Muscle of arm (tissue), 12 donors: ENCODE measurements around the gene HDAC1. TPM values are rescaled to one million over a fixed set of nuclear protein-coding genes. Genes with fewer than 3 reads are reported as not detected.

Experiments
- DNase-seq: peaks from one replicate; pipeline ENCODE4 v3.0.0-alpha.2; 2013
- polyA plus RNA-seq, 12 donors: library from polyadenylated mRNA; unstranded; fragments of 120-200 nt; gene quantifications; one replicate each; pipeline ENCODE4 v1.2.1, GENCODE V29; 2013; ENCODE audit not compliant: insufficient read length in 12 of 12

Gene HDAC1
- polyA plus RNA-seq, 12 donors, result 34.9 to 80.1 (median 45.8) TPM; not detected in 1

DNA sequence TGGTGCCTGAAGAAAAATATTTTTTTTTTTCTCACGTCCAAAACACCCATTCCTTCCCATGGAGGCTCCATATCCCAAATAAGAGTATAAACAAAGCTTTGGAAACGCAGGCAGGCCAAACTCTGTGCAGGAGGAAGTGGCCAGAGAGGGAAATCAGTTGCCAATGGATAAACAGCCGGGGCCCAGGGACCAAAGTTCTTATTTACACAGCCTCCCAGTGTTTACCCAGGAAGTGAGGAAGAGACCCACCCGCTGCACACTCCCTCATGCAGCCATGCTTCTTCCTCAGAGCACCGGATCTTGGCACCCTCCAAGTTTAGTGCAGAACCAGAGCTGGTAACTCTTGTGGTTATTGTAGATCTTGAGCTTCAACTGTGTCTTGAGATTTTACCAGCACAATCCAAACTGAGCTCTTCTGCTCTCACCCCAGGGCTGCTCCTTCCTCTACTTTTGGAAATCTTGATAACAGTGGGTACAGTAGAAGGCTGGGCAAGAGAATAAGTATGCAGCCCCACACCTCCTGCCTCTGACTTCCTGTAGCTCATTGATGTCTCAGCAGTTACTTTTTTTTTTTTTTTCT is 29.9 kb downstream of the HDAC1 start:
- DNase-seq, result no peak

DNA sequence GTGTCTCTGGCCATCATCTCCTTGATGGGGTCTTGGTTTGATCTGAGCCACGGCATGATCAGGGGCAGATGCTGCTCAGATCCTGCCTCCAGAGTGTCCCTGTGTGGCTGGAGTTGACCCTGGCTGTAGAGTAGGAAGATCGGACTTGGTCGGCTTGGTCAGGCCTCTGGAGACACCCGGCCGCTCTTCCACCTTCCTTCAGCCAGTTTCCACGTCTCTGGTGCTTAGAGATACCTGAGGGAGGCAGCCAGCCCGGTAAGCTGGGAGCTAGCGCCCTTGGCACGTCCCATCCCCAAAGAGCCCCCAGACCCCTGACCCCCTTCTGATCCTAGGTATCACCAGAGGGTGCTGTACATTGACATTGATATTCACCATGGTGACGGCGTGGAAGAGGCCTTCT is 35.3 kb downstream of the HDAC1 start:
- no peak for DNase-seq

GRCh38 chr1:32329931-32330466 is 38.1 kb downstream of the HDAC1 start:
- no peak for DNase-seq

DNA sequence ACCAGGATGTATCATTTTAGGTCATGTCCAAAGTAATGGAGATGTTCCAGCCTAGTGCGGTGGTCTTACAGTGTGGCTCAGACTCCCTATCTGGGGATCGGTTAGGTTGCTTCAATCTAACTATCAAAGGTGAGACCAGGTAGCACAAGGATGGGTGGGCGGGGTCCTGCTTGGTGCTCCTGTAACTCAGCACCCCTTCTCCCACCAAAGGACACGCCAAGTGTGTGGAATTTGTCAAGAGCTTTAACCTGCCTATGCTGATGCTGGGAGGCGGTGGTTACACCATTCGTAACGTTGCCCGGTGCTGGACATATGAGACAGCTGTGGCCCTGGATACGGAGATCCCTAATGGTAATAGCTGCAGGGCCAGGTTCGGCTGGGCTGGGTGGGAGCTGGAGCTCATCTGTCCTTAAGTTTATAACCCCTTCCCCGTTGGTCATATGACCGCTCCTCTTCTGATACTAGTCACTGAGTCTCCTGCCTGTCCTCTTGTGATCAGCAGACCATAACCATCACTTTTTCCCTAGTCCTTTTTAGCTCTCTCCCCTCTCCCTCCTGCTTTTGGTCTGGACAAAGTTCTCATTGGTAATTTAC is 38.8 kb downstream of the HDAC1 start:
- DNase-seq, result no peak

DNA sequence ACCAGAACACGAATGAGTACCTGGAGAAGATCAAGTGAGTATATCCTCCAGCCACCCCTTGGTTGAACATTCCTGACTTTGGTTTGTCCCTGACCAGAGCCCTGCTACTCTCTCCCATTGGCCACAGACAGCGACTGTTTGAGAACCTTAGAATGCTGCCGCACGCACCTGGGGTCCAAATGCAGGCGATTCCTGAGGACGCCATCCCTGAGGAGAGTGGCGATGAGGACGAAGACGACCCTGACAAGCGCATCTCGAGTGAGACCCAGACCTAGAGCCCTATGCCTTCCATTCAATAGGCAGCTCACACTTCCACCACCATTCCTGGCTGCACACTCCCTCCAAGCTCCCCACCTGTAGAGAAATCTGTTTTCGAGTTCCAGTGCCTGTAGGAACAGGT is 39.7 kb downstream of the HDAC1 start:
- DNase-seq, result no peak

DNA sequence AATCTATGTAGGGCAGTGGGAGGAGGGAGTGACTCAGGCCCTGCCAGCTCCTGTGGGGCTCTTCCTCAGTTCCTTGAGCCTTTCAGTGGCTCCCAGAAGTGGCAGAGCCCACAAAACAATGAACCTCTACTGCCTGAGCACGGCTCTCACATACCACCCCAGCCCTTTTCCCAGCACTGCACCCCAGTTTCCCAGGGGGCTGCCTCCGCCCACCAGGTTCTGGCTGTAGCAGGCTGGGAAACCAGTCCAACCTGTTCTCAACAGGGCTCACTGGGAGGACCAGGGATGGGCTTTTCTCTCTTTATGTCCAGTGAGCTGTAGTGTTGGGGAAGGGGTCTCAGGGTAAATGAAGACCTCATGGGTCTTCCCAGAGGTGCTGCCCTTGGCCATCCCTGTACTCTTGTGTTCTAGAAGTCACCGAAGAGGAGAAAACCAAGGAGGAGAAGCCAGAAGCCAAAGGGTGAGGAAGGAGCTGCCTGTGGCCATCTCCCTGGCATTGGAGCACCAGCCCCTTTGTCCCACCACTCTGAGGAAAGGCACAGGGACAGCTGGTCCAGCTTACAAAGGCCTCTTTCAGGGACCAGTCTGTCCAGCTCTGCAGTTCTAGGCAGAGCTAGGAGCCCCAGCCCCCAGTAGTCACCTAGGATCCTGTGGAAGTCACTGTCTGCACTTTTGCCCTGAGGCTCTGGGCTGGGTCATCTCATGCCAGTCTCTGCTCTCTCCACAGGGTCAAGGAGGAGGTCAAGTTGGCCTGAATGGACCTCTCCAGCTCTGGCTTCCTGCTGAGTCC is 40.6 kb downstream of the HDAC1 start:
- no peak for DNase-seq

DNA sequence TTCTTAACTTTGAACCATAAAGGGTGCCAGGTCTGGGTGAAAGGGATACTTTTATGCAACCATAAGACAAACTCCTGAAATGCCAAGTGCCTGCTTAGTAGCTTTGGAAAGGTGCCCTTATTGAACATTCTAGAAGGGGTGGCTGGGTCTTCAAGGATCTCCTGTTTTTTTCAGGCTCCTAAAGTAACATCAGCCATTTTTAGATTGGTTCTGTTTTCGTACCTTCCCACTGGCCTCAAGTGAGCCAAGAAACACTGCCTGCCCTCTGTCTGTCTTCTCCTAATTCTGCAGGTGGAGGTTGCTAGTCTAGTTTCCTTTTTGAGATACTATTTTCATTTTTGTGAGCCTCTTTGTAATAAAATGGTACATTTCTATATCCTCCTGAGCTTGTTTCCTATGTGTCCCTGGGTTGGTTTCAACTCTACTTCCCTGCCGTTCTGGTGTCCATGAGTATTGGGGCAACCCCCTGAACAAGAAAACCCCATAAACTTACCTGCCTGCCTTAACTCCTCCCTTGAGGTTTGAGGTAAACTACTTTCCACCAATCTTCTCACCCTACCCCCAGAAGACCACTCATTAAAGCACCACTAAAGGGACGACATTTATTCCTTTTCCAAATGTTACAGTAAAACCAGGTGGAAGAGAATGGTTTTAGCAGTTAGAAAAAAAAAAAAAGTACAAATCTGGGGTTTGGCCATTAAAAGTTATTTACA is 41.5 kb downstream of the HDAC1 start:
- DNase-seq, result no peak

DNA sequence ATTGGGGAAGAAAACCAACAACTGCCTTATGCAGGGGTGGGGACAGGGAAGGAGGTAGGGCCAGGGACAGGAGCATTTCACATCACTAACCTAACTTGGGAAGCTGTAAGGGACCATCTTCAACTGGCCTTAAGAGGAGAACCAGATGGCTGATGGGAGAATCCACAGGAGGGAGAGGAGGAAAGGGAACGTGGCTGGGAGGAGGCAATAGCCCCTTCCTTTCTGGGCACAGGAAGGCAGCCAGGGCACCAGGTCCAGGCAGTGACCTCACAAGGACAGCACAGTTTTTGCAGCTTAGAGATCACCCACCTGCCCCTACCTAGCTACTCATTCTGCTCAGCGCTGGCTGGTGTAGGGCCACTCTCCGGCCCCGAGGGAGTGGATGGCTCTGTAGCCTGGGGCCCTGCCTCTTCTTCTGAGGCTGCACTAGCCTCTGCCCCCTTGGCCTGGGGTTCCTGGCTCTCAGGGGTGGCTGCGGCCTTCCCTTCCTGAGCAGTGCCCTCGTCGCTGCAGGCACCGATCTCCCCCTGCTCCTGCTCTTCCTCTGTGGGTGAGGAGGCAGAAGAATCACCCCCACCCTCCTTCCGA is 42.5 kb downstream of the HDAC1 start:
- no peak for DNase-seq

- no peak for DNase-seq
Measured at GRCh38 chr1:32334864-32335534, 43.1 kb downstream of the HDAC1 start.

DNA sequence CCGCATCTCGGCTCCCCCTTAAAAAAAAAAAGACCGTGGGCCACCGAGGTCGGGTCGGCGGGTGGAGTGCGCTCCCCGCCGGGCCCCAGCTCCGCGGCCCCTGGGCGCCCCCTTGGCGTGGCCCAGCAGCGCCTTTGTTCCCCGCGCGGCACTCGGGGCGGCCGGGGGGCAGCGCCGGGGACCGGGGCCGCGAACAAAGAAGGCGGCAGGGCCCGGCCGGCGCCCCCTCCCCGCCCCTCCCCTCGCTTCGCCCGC is 43.6 kb downstream of the HDAC1 start:
- no peak for DNase-seq

- peak; percentile 73 for DNase-seq
Measured at GRCh38 chr1:32335790-32336590, 44.1 kb downstream of the HDAC1 start, which contains the start of gene MARCKSL1. MARCKSL1 (minus strand) TSS chr1:32336233; CDS start chr1:32336033, 200 bp downstream.

GRCh38 chr1:32336591-32336932 is 44.7 kb downstream of the HDAC1 start:
- no peak for DNase-seq

DNA sequence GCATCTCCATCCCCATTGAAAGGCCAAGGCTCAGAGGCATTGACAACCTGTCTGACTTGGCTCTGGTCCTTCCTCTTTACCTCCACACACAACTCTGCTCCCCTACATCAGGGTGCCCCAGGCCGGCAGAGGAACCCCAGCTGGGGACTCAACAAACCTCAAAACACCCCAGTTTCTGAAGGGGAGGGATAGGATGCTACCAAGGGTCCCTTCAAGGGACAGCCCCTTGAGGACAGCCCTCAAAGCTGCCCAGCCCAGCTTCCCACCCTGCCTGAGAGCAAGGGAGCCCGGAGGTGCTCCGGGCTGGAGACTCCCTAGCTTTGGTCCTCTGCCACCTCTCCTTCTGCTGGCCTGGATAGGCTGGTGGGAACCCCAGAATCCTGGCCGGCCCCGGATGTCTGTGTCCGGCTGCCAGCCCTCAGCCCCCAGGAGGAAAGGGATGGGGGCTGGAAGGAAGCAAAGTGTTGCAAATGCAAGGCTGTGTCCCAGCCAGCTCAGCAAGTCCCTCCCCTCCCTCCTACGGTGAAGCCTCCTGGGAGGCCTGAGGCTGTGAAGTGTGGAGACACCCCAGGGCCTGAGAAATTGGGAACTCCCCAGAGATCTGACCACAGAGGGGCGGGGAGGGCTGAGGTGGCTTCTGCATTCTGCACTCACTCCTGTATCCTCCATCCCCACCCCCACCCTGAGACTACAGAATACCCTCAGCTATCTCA is 45.2 kb downstream of the HDAC1 start:
- DNase-seq, result no peak

- DNase-seq, result no peak
Measured at GRCh38 chr1:32337855-32338636, 46.2 kb downstream of the HDAC1 start.

- no peak for DNase-seq
Measured at GRCh38 chr1:32338637-32339145, 46.8 kb downstream of the HDAC1 start.

DNA sequence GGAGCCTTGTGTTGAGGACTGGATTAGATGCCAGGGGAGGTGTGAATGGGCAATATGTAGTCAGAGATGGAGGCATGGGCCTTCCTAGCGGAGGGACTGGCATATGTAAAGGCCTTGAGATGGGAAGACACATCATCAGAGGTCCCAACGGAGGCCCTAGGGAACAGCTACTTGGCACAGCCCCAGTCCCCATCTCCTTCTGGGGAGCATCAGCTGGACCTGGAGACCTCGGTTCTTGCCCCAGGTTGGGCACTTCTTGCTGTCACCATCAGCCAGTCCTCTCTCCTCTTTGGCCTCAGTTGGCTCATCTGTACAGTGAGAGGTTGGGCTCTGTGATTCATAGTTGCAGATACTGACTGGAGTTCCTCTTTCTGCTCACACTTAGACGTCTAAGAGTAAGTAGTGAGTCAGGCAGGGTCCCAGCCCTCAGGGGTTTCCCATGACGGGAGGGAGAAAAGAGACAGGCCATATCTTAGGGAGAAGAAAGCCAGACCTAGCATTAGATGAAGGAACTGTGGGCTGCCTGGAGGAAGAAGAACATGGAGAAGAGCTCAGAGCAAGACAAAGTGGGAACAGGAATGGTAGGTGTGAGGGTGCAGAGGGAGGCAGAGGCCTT is 47.6 kb downstream of the HDAC1 start:
- no peak for DNase-seq

GRCh38 chr1:32341186-32341757 is 49.4 kb downstream of the HDAC1 start:
- DNase-seq, result no peak

DNA sequence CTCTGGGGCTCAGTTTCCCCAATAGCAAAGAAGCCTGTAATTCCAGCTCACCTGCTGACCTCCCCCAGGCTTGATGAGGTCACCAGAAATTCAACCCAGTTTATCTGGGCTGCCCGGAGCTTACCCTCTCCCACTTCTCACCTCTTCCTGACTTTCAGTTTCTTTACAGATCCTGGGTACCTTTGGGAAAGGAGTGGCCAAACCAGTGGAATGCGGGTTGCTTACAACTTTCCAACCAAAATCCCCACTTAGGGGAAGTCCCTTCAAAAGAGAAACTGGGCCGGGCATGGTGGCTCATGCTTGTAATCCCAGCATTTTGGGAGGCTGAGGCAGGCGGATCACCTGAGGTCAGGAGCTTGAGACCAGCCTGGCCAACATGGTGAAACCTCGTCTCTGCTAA is 50.1 kb downstream of the HDAC1 start:
- no peak for DNase-seq
